Suprapubic skin (tissue), 3 donors: Measurements from ENCODE around the gene MYL10.

ENCODE experiments used
- EP300 ChIP-seq: sonication (generic); formaldehyde crosslinking; IDR thresholded peaks from one replicate; pipeline ENCODE4 v1.6.1; 2017; ENCODE audit warnings: antibody characterized with exemption
- TF ChIP-seq, protein P1 (sequence below), 2 donors: fragments of 200-600 bp in 1 of 2; fragments of 450-650 bp in 1 of 2; sonication (generic) in 1 of 2; IDR thresholded peaks; one replicate each; pipeline ENCODE4 v1.5.1; 2016 to 2019; ENCODE audit warnings: antibody characterized with exemption in 2 of 2, mild to moderate bottlenecking in 1 of 2, moderate library complexity in 1 of 2

DNA sequence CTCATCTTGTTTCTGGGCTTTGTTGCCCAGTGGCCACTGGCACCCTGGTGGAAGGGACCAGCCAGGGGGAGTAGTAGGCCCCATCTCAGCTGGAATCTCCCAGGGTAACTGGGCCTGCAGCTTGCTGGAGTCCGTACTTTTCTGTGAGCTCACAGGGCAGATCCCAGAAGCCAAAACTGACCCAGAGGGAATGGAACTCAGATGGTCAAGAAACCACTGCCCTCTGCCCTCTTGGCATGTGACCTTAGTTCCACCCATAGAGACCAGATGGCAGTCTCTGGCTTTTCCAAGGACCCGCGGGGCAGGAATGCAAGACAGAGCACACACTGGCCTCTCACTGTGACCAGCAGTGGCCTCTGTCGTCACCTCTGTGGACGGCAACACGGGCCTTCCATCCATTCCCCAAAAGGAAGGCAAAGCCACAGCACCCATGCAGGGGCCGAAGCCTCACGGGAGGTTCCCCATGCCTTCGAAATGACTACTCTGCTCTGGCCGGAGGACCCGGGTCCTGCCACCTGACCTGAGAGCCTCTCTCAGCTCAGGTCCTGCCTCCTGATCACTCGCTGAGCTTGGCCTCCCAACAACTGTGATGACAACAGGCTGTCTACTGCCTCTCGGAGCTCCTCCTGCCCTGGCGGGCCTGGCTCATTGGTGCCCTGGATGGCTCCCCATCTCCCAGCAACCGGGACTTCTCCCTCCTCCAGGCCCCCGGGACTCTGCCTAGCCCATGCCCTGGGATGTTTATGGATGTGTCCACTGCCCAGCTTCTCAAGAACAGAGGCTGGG, 29.9 kb downstream of the MYL10 start:
- no peak for TF ChIP-seq EP300
- TF ChIP-seq, protein P1, sequence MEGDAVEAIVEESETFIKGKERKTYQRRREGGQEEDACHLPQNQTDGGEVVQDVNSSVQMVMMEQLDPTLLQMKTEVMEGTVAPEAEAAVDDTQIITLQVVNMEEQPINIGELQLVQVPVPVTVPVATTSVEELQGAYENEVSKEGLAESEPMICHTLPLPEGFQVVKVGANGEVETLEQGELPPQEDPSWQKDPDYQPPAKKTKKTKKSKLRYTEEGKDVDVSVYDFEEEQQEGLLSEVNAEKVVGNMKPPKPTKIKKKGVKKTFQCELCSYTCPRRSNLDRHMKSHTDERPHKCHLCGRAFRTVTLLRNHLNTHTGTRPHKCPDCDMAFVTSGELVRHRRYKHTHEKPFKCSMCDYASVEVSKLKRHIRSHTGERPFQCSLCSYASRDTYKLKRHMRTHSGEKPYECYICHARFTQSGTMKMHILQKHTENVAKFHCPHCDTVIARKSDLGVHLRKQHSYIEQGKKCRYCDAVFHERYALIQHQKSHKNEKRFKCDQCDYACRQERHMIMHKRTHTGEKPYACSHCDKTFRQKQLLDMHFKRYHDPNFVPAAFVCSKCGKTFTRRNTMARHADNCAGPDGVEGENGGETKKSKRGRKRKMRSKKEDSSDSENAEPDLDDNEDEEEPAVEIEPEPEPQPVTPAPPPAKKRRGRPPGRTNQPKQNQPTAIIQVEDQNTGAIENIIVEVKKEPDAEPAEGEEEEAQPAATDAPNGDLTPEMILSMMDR (IDR thresholded peaks at IDR 0.05): no peak
